Psoas muscle (tissue), 8 donors: Measurements from ENCODE around the gene TMEM181. TPM values are rescaled to one million over a fixed set of nuclear protein-coding genes. Genes with fewer than 3 reads are reported as not detected.

Experiments used
- ATAC-seq, 4 donors: fragments of 200-7000 bp; cut with Tn5 transposase; one replicate each; pipeline ENCODE4 v1.9.1; 2020; ENCODE audit warnings: moderate library complexity in 3 of 4, mild to moderate bottlenecking in 2 of 4
- DNase-seq, 2 donors: peaks; one replicate each; pipeline ENCODE4 v3.0.0-alpha.2; 2020
- H3K27ac ChIP-seq: fragments of 200-600 bp; one replicate; pipeline ENCODE4 v1.8.0; 2022
- H3K27me3 ChIP-seq, 3 donors: fragments of 200-600 bp in 1 of 3; one replicate each; pipeline versions ENCODE4 v1.6.1 to v1.8.0; 2013 to 2022; ENCODE audit warnings: low read length in 2 of 3, mild to moderate bottlenecking in 2 of 3, moderate library complexity in 1 of 3; ENCODE audit not compliant: insufficient read depth in 3 of 3
- H3K36me3 ChIP-seq, 2 donors: fragments of 200-600 bp in 1 of 2; one replicate each; pipeline versions ENCODE4 v1.6.1 to v1.8.0; 2013 to 2022; ENCODE audit warnings: low read depth in 1 of 2, mild to moderate bottlenecking in 1 of 2, moderate library complexity in 1 of 2; ENCODE audit not compliant: insufficient read depth in 1 of 2
- H3K4me1 ChIP-seq: fragments of 200-600 bp; one replicate; pipeline ENCODE4 v1.8.0; 2022
- H3K4me3 ChIP-seq: fragments of 200-600 bp; one replicate; pipeline ENCODE4 v1.8.0; 2022; ENCODE audit warnings: mild to moderate bottlenecking
- H3K9me3 ChIP-seq: fragments of 200-600 bp; one replicate; pipeline ENCODE4 v1.8.0; 2022
- WGBS, 3 donors: extraction: QIAGEN DNeasy Blood & Tissue Kit; methylation state at CpG; one replicate each; pipeline versions ENCODE4 v1.1.6 to v1.1.7; 2013; 5-methylcytosine and 5-hydroxymethylcytosine counted together
- intact Hi-C, 2 donors: fragments of 100-400 bp; cut with DNase I; formaldehyde crosslinking; loops; one replicate each; pipeline versions ENCODE4 v1.11.0 to v1.14.2; 2022
- polyA plus RNA-seq, 3 donors: library from polyadenylated mRNA; stranded (reverse); fragments of 200-250 nt; gene quantifications; one replicate each; pipeline ENCODE4 v1.2.3, GENCODE V29; 2013
- total RNA-seq, 4 donors: library from RNA; stranded (reverse); fragmentation: NEBNext Ultra II Directional in 2 of 4; extraction: Animal tissue kit (Norgen Biotek cat#: 25700) in 2 of 4; gene quantifications; one replicate each; pipeline versions ENCODE4 v1.2.1 to v1.2.4, GENCODE V29; 2021 to 2023
- TF ChIP-seq, protein P1 (sequence below): fragments of 200-600 bp; IDR thresholded peaks from one replicate; pipeline ENCODE4 v1.8.0; 2022; ENCODE audit warnings: antibody characterized with exemption
- donor health status: healthy with polysubstance abuse.
- donor health status: DM: no; HTN: no; CAD: no; lungs with moderate emphysema.
- donor health status: Bipolar disorder and iron deficiency.
- donor health status: healthy.
- donor health status: DM: yes; HTN: yes; CAD: no.
- donor health status: DM: no; HTN: no; CAD: no.
- donor health status: DM: no; HTN: no; CAD: no.
- donor health status: DM: yes; HTN: yes; CAD: no.

Gene TMEM181
- total and polyA plus RNA-seq, 7 donors, result 6.8 to 16.2 (median 12.2) TPM

DNA sequence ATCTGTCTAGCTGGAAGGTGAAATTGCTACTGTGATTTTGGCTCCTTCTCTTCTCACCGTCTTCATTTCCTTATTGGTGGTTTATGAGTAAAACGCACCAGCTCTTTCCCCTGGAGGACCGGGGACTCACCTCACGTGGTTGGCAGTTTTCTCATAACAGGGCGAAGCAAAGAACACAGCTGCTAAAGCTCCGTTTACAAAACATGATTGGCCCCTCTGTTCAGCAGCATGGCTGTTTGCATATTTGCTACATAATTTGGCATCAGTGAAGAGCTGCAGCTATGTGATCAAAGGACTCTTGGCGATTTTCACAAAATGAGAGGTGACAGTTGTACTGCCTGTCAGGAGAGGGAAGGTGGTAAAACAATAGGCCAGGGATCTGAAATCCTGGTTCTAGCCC is 20.5 kb upstream of the TMEM181 start:
- ATAC-seq (no peak), DNase-seq (no peak)
- Histone ChIP-seq H3K4me3 (no peak overlapping the region), H3K9me3 (no peaks in the 10 kb centered on the region), H3K27me3 (peaks cover 3 to 52% (median 13%) of the 10 kb centered on the region in 3 donors), H3K27ac (no peak overlapping the region), H3K4me1 (no peaks in the 10 kb centered on the region), H3K36me3 (no peaks in the 10 kb centered on the region)
- intact Hi-C loops, result no loop called here
- WGBS, 3 donors, result 30 to 40% (median 31%) methylated on average over 7 of the region's 7 CpGs
- TF ChIP-seq, protein P1, sequence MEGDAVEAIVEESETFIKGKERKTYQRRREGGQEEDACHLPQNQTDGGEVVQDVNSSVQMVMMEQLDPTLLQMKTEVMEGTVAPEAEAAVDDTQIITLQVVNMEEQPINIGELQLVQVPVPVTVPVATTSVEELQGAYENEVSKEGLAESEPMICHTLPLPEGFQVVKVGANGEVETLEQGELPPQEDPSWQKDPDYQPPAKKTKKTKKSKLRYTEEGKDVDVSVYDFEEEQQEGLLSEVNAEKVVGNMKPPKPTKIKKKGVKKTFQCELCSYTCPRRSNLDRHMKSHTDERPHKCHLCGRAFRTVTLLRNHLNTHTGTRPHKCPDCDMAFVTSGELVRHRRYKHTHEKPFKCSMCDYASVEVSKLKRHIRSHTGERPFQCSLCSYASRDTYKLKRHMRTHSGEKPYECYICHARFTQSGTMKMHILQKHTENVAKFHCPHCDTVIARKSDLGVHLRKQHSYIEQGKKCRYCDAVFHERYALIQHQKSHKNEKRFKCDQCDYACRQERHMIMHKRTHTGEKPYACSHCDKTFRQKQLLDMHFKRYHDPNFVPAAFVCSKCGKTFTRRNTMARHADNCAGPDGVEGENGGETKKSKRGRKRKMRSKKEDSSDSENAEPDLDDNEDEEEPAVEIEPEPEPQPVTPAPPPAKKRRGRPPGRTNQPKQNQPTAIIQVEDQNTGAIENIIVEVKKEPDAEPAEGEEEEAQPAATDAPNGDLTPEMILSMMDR, result no peak

- intact Hi-C loops, result no loop called here
- Histone ChIP-seq H3K9me3 (no peaks in the 10 kb centered on the region), H3K36me3 (no peaks in the 10 kb centered on the region), H3K4me3 (no peak overlapping the region), H3K4me1 (no peaks in the 10 kb centered on the region), H3K27me3 (peaks cover under 1 to 52% (median 13%) of the 10 kb centered on the region in 3 donors), H3K27ac (no peak overlapping the region)
- 81 to 87% (median 83%) methylated on average over 6 of the region's 6 CpGs for WGBS, 3 donors
- TF ChIP-seq, protein P1, result no peak
- DNase-seq (no peak), ATAC-seq (no peak)
These were observed 20.0 kb upstream of the TMEM181 start for GRCh38 chr6:158539881-158540280.

DNA sequence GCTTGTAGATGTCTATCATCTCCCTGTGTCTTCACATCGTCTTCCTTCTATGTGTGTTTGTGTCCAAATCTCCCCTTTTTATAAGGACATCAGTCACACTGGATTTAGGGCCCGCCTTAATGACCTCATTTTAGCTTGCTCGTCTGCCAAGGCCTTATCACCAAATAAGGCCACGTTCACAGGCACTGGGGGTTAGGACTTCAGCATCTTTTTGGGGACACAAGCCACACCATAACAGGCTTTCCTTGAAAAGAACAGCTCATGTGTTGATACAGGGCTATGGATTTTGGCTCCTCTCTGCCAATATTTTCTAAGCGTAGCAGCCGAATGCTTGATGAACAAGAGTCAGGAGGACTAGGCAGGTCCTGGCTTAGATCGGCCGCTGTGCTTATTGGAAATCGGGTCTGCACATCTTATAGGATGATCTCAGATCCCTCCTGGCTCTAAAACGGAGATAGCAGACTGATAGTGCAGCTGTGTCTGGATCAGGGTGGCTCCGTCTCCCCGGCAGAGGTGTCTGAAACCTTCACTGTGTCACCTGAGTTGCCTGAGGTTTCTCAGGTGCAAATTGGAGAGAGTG is 16.2 kb upstream of the TMEM181 start:
- ATAC-seq (no peak), DNase-seq (no peak)
- Histone ChIP-seq H3K4me1 (no peaks in the 10 kb centered on the region), H3K4me3 (no peak overlapping the region), H3K27me3 (peaks cover 0 to 20% (median 0%) of the 10 kb centered on the region in 3 donors), H3K27ac (no peak overlapping the region), H3K9me3 (no peaks in the 10 kb centered on the region), H3K36me3 (no peaks in the 10 kb centered on the region)
- 68 to 74% (median 71%) methylated on average over 12 of the region's 12 CpGs for WGBS, 3 donors
- TF ChIP-seq, protein P1, result no peak
- intact Hi-C loops, result no loop called here

GRCh38 chr6:158544428-158544827 is 15.5 kb upstream of the TMEM181 start:
- H3K4me1 ChIP-seq, result no peaks in the 10 kb centered on the region
- H3K4me3 ChIP-seq, result no peak overlapping the region
- ATAC-seq (no peak), DNase-seq (no peak)
- intact Hi-C loops, result no loop called here
- peaks cover 0 to 14% (median 0%) of the 10 kb centered on the region in 3 donors for H3K27me3 ChIP-seq
- H3K27ac ChIP-seq, result no peak overlapping the region
- H3K9me3 ChIP-seq, result no peaks in the 10 kb centered on the region
- TF ChIP-seq, protein P1, result no peak
- no peaks in the 10 kb centered on the region for H3K36me3 ChIP-seq
- 80 to 82% (median 81%) methylated on average over 12 of the region's 12 CpGs for WGBS, 3 donors
